Keratinocyte (primary cell): ENCODE data around the gene ALG14.

Experiments
- EZH2 ChIP-seq: IDR thresholded peaks from one replicate; pipeline ENCODE4 v1.6.1; 2012; ENCODE audit warnings: inconsistent platforms, mild to moderate bottlenecking, low read length, moderate library complexity
- TF ChIP-seq, protein P1 (sequence below), 3 experiments: IDR thresholded peaks in 1 of 3; conservative IDR thresholded peaks in 1 of 3; optimal IDR thresholded peaks in 1 of 3; 2 replicates in 2 of 3; 3 replicates in 1 of 3; pipeline versions ENCODE3 to v1.5.1; 2011; ENCODE audit warnings: low read length in 3 of 3, mild to moderate bottlenecking in 3 of 3, moderate library complexity in 2 of 3, control low read depth in 1 of 3, inconsistent platforms in 1 of 3; ENCODE audit not compliant: insufficient read depth in 2 of 3; ENCODE audit errors: extremely low read depth in 1 of 3

DNA sequence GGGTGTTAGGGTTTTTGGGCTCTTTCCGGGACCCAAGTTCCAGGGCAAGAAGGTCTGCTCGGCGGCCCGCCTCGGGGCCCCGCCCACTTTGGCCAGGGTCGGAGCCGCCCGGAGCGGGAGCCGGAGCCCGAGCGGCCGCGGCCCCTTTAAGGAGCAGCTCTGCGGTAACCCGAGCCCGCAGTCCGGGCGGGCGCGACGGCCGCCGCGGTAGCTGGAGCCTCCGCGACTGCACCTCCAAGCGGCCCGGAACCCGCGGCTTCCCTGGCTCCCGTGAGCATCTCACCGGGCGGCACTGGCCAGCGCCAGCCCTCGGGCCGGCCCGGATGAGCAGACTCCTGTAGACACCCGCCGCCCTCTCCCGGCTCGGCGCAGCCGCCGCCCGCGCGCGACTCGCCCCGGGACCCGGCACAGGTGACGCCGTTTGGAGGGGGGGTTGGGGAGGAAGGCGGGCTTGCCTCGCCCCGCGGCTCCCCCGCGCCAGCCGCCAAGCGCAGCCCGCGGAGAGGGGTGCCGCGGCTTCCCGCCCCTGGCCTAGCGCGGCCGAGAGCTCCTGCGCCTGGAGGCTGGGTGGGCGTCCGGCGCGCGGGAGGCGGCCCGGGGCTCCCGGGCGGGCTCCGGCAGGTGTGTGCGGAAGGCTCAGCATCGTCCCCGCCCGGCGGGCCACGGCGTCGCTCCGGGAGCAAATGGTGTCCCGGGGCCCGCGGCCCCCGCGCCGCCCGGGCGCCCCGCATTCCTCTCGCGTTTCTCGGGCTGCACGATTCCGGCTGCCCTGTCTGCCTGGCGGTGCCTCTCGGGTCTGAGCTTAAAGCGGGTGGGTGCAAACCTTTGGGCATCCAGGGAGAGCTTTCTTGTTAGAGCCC lies 44.7 kb upstream of the ALG14 start, which contains the start of gene TLCD4:
- TF ChIP-seq, protein P1, sequence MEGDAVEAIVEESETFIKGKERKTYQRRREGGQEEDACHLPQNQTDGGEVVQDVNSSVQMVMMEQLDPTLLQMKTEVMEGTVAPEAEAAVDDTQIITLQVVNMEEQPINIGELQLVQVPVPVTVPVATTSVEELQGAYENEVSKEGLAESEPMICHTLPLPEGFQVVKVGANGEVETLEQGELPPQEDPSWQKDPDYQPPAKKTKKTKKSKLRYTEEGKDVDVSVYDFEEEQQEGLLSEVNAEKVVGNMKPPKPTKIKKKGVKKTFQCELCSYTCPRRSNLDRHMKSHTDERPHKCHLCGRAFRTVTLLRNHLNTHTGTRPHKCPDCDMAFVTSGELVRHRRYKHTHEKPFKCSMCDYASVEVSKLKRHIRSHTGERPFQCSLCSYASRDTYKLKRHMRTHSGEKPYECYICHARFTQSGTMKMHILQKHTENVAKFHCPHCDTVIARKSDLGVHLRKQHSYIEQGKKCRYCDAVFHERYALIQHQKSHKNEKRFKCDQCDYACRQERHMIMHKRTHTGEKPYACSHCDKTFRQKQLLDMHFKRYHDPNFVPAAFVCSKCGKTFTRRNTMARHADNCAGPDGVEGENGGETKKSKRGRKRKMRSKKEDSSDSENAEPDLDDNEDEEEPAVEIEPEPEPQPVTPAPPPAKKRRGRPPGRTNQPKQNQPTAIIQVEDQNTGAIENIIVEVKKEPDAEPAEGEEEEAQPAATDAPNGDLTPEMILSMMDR (optimal IDR thresholded peaks at IDR 0.05 in 1 of 3, IDR thresholded peaks at IDR 0.05 in 1 of 3, conservative IDR thresholded peaks at IDR 0.05 in 1 of 3; ENCODE audit: extremely low read depth in 1 of 3, insufficient read depth in 2 of 3, low read length in 3 of 3), result no peak
- no peak for TF ChIP-seq EZH2
